ENCODE data around the gene TYSND1.

TYSND1 gene

GRCh38 chr10:70121281-70121949 lies 25.1 kb downstream of the TYSND1 start:
- Histone ChIP-seq H2BK120ac (ENCODE audit: low read depth, low read length) (no peak overlapping the region), H3K27ac (replicated peaks; ENCODE audit: low read length) (no peak overlapping the region), H3K27me3 (ENCODE audit: control insufficient read depth in 3 of 3, insufficient read depth in 3 of 3, low read depth in 1 of 3, low read length in 3 of 3) (no peaks in the 10 kb centered on the region), H3K36me3 (replicated peaks in 1 of 2; ENCODE audit: control insufficient read depth in 2 of 2, insufficient read depth in 2 of 2, low read length in 2 of 2) (no peaks in the 10 kb centered on the region), H3K14ac (ENCODE audit: low read length) (no peak overlapping the region), H3K4me3 (ENCODE audit: low read length in 2 of 2) (no peak overlapping the region), H3K23ac (ENCODE audit: low read depth, low read length, poor library complexity) (no peak overlapping the region), H3K9me3 (replicated peaks in 1 of 2; ENCODE audit: control insufficient read depth in 2 of 2, insufficient read depth in 1 of 2, low read depth in 1 of 2, low read length in 2 of 2) (no peaks in the 10 kb centered on the region), H4K8ac (ENCODE audit: low read depth, low read length) (no peak overlapping the region), H3K18ac (ENCODE audit: low read length) (peak overlapping the region; percentile 54), H3K4me2 (ENCODE audit: insufficient read depth, low read length, poor library complexity, severe bottlenecking) (no peak overlapping the region), H3K4me1 (ENCODE audit: control insufficient read depth in 2 of 2, insufficient read depth in 1 of 2, low read depth in 1 of 2, low read length in 2 of 2) (no peaks in the 10 kb centered on the region), H2BK12ac (ENCODE audit: low read length) (no peak overlapping the region), H2AK5ac (ENCODE audit: low read depth, low read length) (no peak overlapping the region), H4K91ac (ENCODE audit: low read depth, low read length, poor library complexity) (no peak overlapping the region), H3K9ac (ENCODE audit: low read depth, low read length, poor library complexity) (no peak overlapping the region), H3K4ac (ENCODE audit: low read length) (no peak overlapping the region), H2AFZ (ENCODE audit: low read length) (no peak overlapping the region), H2BK15ac (ENCODE audit: low read length) (no peak overlapping the region), H3K79me1 (ENCODE audit: low read depth, low read length) (no peaks in the 10 kb centered on the region), H2BK5ac (ENCODE audit: low read length) (no peak overlapping the region)
- no peak for DNase-seq (ENCODE audit: low spot score)
- WGBS, 2 donors (ENCODE audit: extremely low coverage in 2 of 2, insufficient read length in 2 of 2, insufficient replicate concordance in 1 of 2), result no CpG with 5 or more reads among the region's 11 CpGs

GRCh38 chr10:70120417-70120816 lies 26.1 kb downstream of the TYSND1 start:
- H2AFZ ChIP-seq (ENCODE audit: low read length), result no peak overlapping the region
- H3K18ac ChIP-seq (ENCODE audit: low read length), result no peak overlapping the region
- H2BK120ac ChIP-seq (ENCODE audit: low read depth, low read length), result no peak overlapping the region
- no peaks in the 10 kb centered on the region for H3K36me3 ChIP-seq (replicated peaks in 1 of 2; ENCODE audit: control insufficient read depth in 2 of 2, insufficient read depth in 2 of 2, low read length in 2 of 2)
- no peak overlapping the region for H3K23ac ChIP-seq (ENCODE audit: low read depth, low read length, poor library complexity)
- H3K4me3 ChIP-seq (ENCODE audit: low read length in 2 of 2), result no peak overlapping the region
- no peak overlapping the region for H2BK5ac ChIP-seq (ENCODE audit: low read length)
- DNase-seq (ENCODE audit: low spot score), result no peak
- H3K4ac ChIP-seq (ENCODE audit: low read length), result no peak overlapping the region
- H3K14ac ChIP-seq (ENCODE audit: low read length), result no peak overlapping the region
- no peak overlapping the region for H4K91ac ChIP-seq (ENCODE audit: low read depth, low read length, poor library complexity)
- H3K9ac ChIP-seq (ENCODE audit: low read depth, low read length, poor library complexity), result no peak overlapping the region
- no peak overlapping the region for H4K8ac ChIP-seq (ENCODE audit: low read depth, low read length)
- H2BK12ac ChIP-seq (ENCODE audit: low read length), result no peak overlapping the region
- no peak overlapping the region for H3K27ac ChIP-seq (replicated peaks; ENCODE audit: low read length)
- no peaks in the 10 kb centered on the region for H3K9me3 ChIP-seq (replicated peaks in 1 of 2; ENCODE audit: control insufficient read depth in 2 of 2, insufficient read depth in 1 of 2, low read depth in 1 of 2, low read length in 2 of 2)
- H3K27me3 ChIP-seq (ENCODE audit: control insufficient read depth in 3 of 3, insufficient read depth in 3 of 3, low read depth in 1 of 3, low read length in 3 of 3), result no peaks in the 10 kb centered on the region
- H3K4me1 ChIP-seq (ENCODE audit: control insufficient read depth in 2 of 2, insufficient read depth in 1 of 2, low read depth in 1 of 2, low read length in 2 of 2), result no peaks in the 10 kb centered on the region
- no peak overlapping the region for H2AK5ac ChIP-seq (ENCODE audit: low read depth, low read length)
- H3K4me2 ChIP-seq (ENCODE audit: insufficient read depth, low read length, poor library complexity, severe bottlenecking), result no peak overlapping the region
- no peaks in the 10 kb centered on the region for H3K79me1 ChIP-seq (ENCODE audit: low read depth, low read length)
- no CpG with 5 or more reads among the region's 6 CpGs for WGBS, 2 donors (ENCODE audit: extremely low coverage in 2 of 2, insufficient read length in 2 of 2, insufficient replicate concordance in 1 of 2)
- H2BK15ac ChIP-seq (ENCODE audit: low read length), result no peak overlapping the region

- H3K36me3 ChIP-seq (replicated peaks in 1 of 2; ENCODE audit: control insufficient read depth in 2 of 2, insufficient read depth in 2 of 2, low read length in 2 of 2), result no peaks in the 10 kb centered on the region
- H3K27ac ChIP-seq (replicated peaks; ENCODE audit: low read length), result no peak overlapping the region
- no peak overlapping the region for H2AK5ac ChIP-seq (ENCODE audit: low read depth, low read length)
- DNase-seq (ENCODE audit: low spot score), result no peak
- H3K27me3 ChIP-seq (ENCODE audit: control insufficient read depth in 3 of 3, insufficient read depth in 3 of 3, low read depth in 1 of 3, low read length in 3 of 3), result no peaks in the 10 kb centered on the region
- H2BK12ac ChIP-seq (ENCODE audit: low read length), result no peak overlapping the region
- H3K9me3 ChIP-seq (replicated peaks in 1 of 2; ENCODE audit: control insufficient read depth in 2 of 2, insufficient read depth in 1 of 2, low read depth in 1 of 2, low read length in 2 of 2), result no peaks in the 10 kb centered on the region
- no peak overlapping the region for H2AFZ ChIP-seq (ENCODE audit: low read length)
- H3K4me1 ChIP-seq (ENCODE audit: control insufficient read depth in 2 of 2, insufficient read depth in 1 of 2, low read depth in 1 of 2, low read length in 2 of 2), result no peaks in the 10 kb centered on the region
- no peak overlapping the region for H3K18ac ChIP-seq (ENCODE audit: low read length)
- no peak overlapping the region for H3K23ac ChIP-seq (ENCODE audit: low read depth, low read length, poor library complexity)
- no peaks in the 10 kb centered on the region for H3K79me1 ChIP-seq (ENCODE audit: low read depth, low read length)
- no peak overlapping the region for H2BK5ac ChIP-seq (ENCODE audit: low read length)
- H3K4ac ChIP-seq (ENCODE audit: low read length), result no peak overlapping the region
- H3K9ac ChIP-seq (ENCODE audit: low read depth, low read length, poor library complexity), result no peak overlapping the region
- H4K8ac ChIP-seq (ENCODE audit: low read depth, low read length), result no peak overlapping the region
- no peak overlapping the region for H3K14ac ChIP-seq (ENCODE audit: low read length)
- H2BK15ac ChIP-seq (ENCODE audit: low read length), result no peak overlapping the region
- H3K4me3 ChIP-seq (ENCODE audit: low read length in 2 of 2), result no peak overlapping the region
- no peak overlapping the region for H4K91ac ChIP-seq (ENCODE audit: low read depth, low read length, poor library complexity)
- no peak overlapping the region for H3K4me2 ChIP-seq (ENCODE audit: insufficient read depth, low read length, poor library complexity, severe bottlenecking)
- no peak overlapping the region for H2BK120ac ChIP-seq (ENCODE audit: low read depth, low read length)
- no CpG with 5 or more reads among the region's 8 CpGs for WGBS, 2 donors (ENCODE audit: extremely low coverage in 2 of 2, insufficient read length in 2 of 2, insufficient replicate concordance in 1 of 2)
Observed at GRCh38 chr10:70119623-70120022, 26.9 kb downstream of the TYSND1 start.

GRCh38 chr10:70119197-70119596 lies 27.3 kb downstream of the TYSND1 start:
- no peak overlapping the region for H2AK5ac ChIP-seq (ENCODE audit: low read depth, low read length)
- WGBS, 2 donors (ENCODE audit: extremely low coverage in 2 of 2, insufficient read length in 2 of 2, insufficient replicate concordance in 1 of 2), result no CpG with 5 or more reads among the region's 7 CpGs
- no peak overlapping the region for H3K9ac ChIP-seq (ENCODE audit: low read depth, low read length, poor library complexity)
- no peaks in the 10 kb centered on the region for H3K9me3 ChIP-seq (replicated peaks in 1 of 2; ENCODE audit: control insufficient read depth in 2 of 2, insufficient read depth in 1 of 2, low read depth in 1 of 2, low read length in 2 of 2)
- no peak overlapping the region for H3K14ac ChIP-seq (ENCODE audit: low read length)
- no peak overlapping the region for H3K23ac ChIP-seq (ENCODE audit: low read depth, low read length, poor library complexity)
- no peak overlapping the region for H2BK5ac ChIP-seq (ENCODE audit: low read length)
- no peak overlapping the region for H2BK15ac ChIP-seq (ENCODE audit: low read length)
- H2BK12ac ChIP-seq (ENCODE audit: low read length), result no peak overlapping the region
- H3K18ac ChIP-seq (ENCODE audit: low read length), result no peak overlapping the region
- H4K91ac ChIP-seq (ENCODE audit: low read depth, low read length, poor library complexity), result no peak overlapping the region
- H2AFZ ChIP-seq (ENCODE audit: low read length), result no peak overlapping the region
- H3K36me3 ChIP-seq (replicated peaks in 1 of 2; ENCODE audit: control insufficient read depth in 2 of 2, insufficient read depth in 2 of 2, low read length in 2 of 2), result no peaks in the 10 kb centered on the region
- no peak overlapping the region for H3K4me3 ChIP-seq (ENCODE audit: low read length in 2 of 2)
- no peak overlapping the region for H3K4ac ChIP-seq (ENCODE audit: low read length)
- no peaks in the 10 kb centered on the region for H3K4me1 ChIP-seq (ENCODE audit: control insufficient read depth in 2 of 2, insufficient read depth in 1 of 2, low read depth in 1 of 2, low read length in 2 of 2)
- no peak overlapping the region for H2BK120ac ChIP-seq (ENCODE audit: low read depth, low read length)
- H3K4me2 ChIP-seq (ENCODE audit: insufficient read depth, low read length, poor library complexity, severe bottlenecking), result no peak overlapping the region
- no peak overlapping the region for H4K8ac ChIP-seq (ENCODE audit: low read depth, low read length)
- H3K79me1 ChIP-seq (ENCODE audit: low read depth, low read length), result no peaks in the 10 kb centered on the region
- no peak overlapping the region for H3K27ac ChIP-seq (replicated peaks; ENCODE audit: low read length)
- no peak for DNase-seq (ENCODE audit: low spot score)
- H3K27me3 ChIP-seq (ENCODE audit: control insufficient read depth in 3 of 3, insufficient read depth in 3 of 3, low read depth in 1 of 3, low read length in 3 of 3), result no peaks in the 10 kb centered on the region

Measured in neuronal stem cell (in vitro differentiated cells).